ENCODE results near the gene CD84. TPM values are rescaled to one million over a fixed set of nuclear protein-coding genes. Genes with fewer than 3 reads are reported as not detected.

CD84 gene
- total RNA-seq, 1 experiment from 2014 or later, result not detected

GRCh38 chr1:160538985-160539651 is 40.2 kb downstream of the CD84 start:
- Histone ChIP-seq H3K79me2 (ENCODE audit: low read length) (no peaks in the 10 kb centered on the region), H3K27ac (ENCODE audit: low read length) (no peak overlapping the region), H3F3A (ENCODE audit: low read length, unreplicated experiment) (no peaks in the 10 kb centered on the region), H3K9me2 (replicated peaks; ENCODE audit: low read length) (no peaks in the 10 kb centered on the region), H3K4me3 (ENCODE audit: low read length) (no peak overlapping the region), H3K36me3 (ENCODE audit: low read depth, low read length) (no peaks in the 10 kb centered on the region), H2AFZ (ENCODE audit: low read length) (no peak overlapping the region), H4K20me1 (ENCODE audit: low read length) (no peaks in the 10 kb centered on the region), H3K4me2 (ENCODE audit: low read length) (no peak overlapping the region), H3K9ac (ENCODE audit: low read length) (no peak overlapping the region), H3K27me3 (ENCODE audit: low read length) (peaks cover 40% of the 10 kb centered on the region), H3K9me3 (ENCODE audit: low read length) (peaks cover 7% of the 10 kb centered on the region; the same call in 1 of the 2 replicates), H3K4me1 (ENCODE audit: insufficient read depth, low read length) (no peaks in the 10 kb centered on the region)
- TF ChIP-seq EZH2phosphoT487 (IDR thresholded peaks at IDR 0.05; ENCODE audit: borderline replicate concordance, low read length), result no peak
- no peak for TF ChIP-seq CTCF (conservative IDR thresholded peaks at IDR 0.05; ENCODE audit: low read depth, low read length)
- no peak for TF ChIP-seq EZH2 (IDR thresholded peaks at IDR 0.05; ENCODE audit: low read length, unreplicated experiment)
- intact Hi-C loops (cut with micrococcal nuclease), result no loop called here
- CTCF ChIA-PET, result no interaction called here
- DNase-seq, result no peak
- no TSS peak for BruUV-seq (replicated peaks)
- POLR2A ChIA-PET (ENCODE audit: unreplicated experiment), result no interaction called here
- ATAC-seq, result no peak

- Histone ChIP-seq H3K27me3 (ENCODE audit: low read length) (peaks cover 40% of the 10 kb centered on the region), H3F3A (ENCODE audit: low read length, unreplicated experiment) (no peaks in the 10 kb centered on the region), H3K4me3 (ENCODE audit: low read length) (no peak overlapping the region), H3K9me3 (ENCODE audit: low read length) (peaks cover 13% of the 10 kb centered on the region), H3K9ac (ENCODE audit: low read length) (no peak overlapping the region), H3K36me3 (ENCODE audit: low read depth, low read length) (no peaks in the 10 kb centered on the region), H3K9me2 (replicated peaks; ENCODE audit: low read length) (no peaks in the 10 kb centered on the region), H3K79me2 (ENCODE audit: low read length) (no peaks in the 10 kb centered on the region), H3K27ac (ENCODE audit: low read length) (no peak overlapping the region), H2AFZ (ENCODE audit: low read length) (no peak overlapping the region), H3K4me1 (ENCODE audit: insufficient read depth, low read length) (no peaks in the 10 kb centered on the region), H3K4me2 (ENCODE audit: low read length) (no peak overlapping the region), H4K20me1 (ENCODE audit: low read length) (no peaks in the 10 kb centered on the region)
- DNase-seq, result no peak
- no TSS peak for BruUV-seq (replicated peaks)
- intact Hi-C loops (cut with micrococcal nuclease), result no loop called here
- POLR2A ChIA-PET (ENCODE audit: unreplicated experiment), result no interaction called here
- no peak for TF ChIP-seq CTCF (conservative IDR thresholded peaks at IDR 0.05; ENCODE audit: low read depth, low read length)
- no peak for TF ChIP-seq EZH2phosphoT487 (IDR thresholded peaks at IDR 0.05; ENCODE audit: borderline replicate concordance, low read length)
- no peak for TF ChIP-seq EZH2 (IDR thresholded peaks at IDR 0.05; ENCODE audit: low read length, unreplicated experiment)
- ATAC-seq, result no peak
- CTCF ChIA-PET, result no interaction called here
Measured at GRCh38 chr1:160537714-160538665, 41.3 kb downstream of the CD84 start.

All from PC-3 (cell line).